HG02642 (cell line): ENCODE measurements around the gene MBOAT2.
A peak's percentile ranks its signal among the peaks of the same experiment; 100 is the strongest.

Experiments used
- ATAC-seq: cut with Tn5 transposase; IDR thresholded peaks from one replicate; pipeline ENCODE4 v1.9.1; 2021; ENCODE audit warnings: mild to moderate bottlenecking; ENCODE audit not compliant: unreplicated experiment, poor library complexity

Gene MBOAT2

GRCh38 chr2:9020267-9020666 is 16.8 kb upstream of the MBOAT2 start:
- no peak for ATAC-seq

DNA sequence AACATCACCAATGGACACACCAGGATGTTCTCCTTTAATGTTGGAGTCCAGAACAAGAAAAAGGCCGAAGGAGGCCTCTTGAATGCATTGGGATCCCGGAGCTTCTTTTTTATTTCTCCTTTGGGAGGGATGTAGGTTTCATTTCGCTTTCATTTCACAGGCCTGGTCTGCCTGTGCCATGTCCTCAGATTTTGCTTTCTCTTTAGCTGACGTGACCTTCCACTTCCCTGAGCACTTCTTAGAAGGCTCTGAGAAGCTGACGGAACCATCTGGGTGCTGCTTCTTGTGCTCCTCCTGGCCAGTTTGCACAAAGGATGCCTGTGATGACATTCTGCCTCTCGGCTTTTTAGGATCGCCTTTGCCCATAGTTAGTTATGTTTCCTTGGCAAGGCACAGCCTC is 15.1 kb upstream of the MBOAT2 start:
- ATAC-seq, result no peak

GRCh38 chr2:9018109-9018508 is 14.6 kb upstream of the MBOAT2 start:
- no peak for ATAC-seq

DNA sequence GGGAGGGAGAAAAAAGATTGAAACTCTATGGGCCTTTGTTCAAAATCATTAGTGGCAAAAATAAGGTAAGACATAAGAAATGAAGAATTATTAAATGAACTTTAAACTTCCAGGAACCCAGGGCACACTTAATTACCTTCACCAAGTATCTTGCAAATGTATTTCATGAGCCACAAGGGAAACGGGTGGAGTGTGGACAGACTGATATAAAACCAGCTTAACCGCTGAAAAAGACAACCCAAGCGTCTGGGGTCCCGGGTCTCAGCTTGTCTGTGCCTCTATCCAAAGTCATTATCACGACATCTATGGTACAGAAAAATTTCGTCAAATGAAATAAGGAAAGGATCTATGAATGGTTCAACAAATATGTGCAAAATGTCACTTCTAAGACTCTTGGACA is 13.9 kb upstream of the MBOAT2 start:
- no peak for ATAC-seq

- ATAC-seq, result no peak
These were observed 12.5 kb upstream of the MBOAT2 start for GRCh38 chr2:9015998-9016397.

DNA sequence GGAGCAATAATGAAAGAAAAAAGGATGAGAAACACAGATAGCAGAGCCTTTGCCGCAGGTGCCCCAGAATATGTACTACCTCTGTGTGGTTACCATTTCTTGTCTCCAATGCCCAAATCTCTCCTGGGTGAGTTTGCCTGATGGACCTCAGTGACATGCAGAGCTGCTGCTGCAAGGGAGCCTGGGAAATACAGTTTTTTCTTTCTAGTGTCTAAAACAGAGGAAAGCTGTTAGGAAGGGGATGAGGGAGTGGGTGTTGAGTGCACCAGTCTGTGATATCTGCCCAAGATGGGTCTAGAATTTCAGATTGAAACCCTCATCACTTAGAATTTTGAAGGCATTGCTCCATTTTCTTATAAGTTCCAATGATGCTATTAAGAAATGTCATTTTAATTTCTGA is 9.9 kb upstream of the MBOAT2 start:
- no peak for ATAC-seq

GRCh38 chr2:9010866-9011265 is 7.4 kb upstream of the MBOAT2 start:
- no peak for ATAC-seq

DNA sequence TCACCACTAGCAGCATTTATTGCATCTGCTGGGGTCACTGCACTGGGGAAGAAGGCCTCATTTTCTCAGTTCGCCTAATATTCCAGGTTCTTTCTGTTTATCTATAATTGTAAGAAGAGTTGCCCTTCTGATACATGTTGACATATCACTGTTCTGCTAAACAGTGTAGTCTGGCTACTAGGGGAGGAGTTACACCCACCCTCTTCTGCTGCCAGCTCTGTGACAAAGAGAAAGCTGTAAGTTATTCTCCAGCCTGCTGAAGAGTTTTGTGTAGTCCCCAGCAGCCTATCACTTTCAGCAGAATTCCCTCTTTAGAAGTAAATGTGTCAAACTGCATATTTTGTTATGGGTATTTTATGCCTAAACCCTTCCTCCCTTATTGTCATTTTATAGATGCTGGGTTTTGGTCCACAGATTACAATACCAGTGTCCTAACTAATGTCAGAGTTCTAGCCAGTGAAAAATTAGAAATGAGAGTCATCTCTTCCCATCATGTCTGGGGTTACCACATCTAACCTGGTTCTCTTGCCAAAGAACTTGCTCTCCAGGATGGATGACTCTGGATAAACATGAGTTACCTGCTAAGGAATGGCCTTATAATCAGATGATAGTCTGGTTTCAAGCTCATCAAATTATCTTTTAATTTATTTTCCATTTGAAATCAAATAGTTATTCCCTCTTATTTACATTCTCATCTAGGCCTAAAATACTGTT is 5.6 kb upstream of the MBOAT2 start:
- ATAC-seq, result no peak

DNA sequence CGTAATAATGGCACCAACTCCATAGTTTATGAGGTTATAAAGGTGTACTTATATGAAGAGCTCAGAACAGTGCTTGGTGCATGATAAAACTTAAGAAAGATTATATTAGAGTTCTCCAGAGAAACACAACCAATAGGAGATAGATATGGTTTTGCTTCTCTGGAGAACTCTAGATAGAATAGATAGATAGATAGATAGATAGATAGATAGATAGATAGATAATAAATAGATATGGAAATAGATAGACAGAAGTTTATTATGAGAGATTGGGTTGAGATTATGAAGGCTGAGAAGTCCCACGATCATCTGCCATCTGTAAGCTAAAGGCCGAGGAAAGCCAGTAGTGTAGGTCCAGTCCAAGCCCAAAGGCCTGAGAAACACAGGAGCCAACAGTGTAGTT is 2.9 kb upstream of the MBOAT2 start:
- ATAC-seq, result no peak

GRCh38 chr2:9004338-9005204 is 1.1 kb upstream of the MBOAT2 start:
- ATAC-seq, result no peak

GRCh38 chr2:9003366-9003615 is 193 bp downstream of the MBOAT2 start:
- no peak for ATAC-seq

DNA sequence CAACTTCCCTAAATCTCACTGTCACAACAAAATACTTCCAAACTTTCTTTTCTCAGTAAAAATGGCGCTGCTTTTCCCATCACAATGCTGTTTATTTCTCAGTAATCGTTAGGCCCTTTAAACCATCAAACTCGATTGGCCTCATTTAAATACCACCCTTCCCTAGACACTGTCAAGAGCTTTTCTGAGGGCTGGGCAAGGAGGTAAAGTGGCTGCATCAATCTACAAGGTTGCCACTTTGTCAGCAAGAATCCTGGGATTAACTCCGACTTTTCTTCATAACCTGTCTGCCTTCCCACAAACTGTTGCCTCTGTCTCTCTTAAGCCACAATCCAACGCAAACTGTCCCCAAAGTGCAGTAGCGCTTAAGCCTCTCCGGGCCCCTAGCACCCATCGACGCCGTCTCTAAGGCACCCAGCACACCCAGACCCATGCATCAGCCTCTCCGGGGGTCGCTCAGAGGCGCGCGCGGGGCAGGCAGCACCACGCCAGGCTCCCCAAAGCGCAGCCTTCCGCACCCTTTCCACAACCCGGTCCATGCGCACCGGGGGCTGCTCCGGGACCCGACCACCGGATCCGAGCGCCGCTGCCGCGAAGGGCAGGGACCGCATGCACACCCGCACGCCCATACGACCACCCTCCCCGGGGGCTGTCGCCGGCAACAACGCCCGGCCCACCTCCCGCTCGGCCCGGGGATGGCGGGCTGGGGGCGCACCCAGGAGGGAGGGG is 683 bp downstream of the MBOAT2 start:
- peak; percentile 6 for ATAC-seq

- ATAC-seq, result no peak
These were observed 1.2 kb downstream of the MBOAT2 start for GRCh38 chr2:9002313-9002636.

GRCh38 chr2:9001778-9002177 is 1.7 kb downstream of the MBOAT2 start:
- no peak for ATAC-seq

GRCh38 chr2:9001229-9001628 is 2.3 kb downstream of the MBOAT2 start:
- no peak for ATAC-seq

GRCh38 chr2:9000442-9000841 is 3.0 kb downstream of the MBOAT2 start:
- ATAC-seq, result no peak

DNA sequence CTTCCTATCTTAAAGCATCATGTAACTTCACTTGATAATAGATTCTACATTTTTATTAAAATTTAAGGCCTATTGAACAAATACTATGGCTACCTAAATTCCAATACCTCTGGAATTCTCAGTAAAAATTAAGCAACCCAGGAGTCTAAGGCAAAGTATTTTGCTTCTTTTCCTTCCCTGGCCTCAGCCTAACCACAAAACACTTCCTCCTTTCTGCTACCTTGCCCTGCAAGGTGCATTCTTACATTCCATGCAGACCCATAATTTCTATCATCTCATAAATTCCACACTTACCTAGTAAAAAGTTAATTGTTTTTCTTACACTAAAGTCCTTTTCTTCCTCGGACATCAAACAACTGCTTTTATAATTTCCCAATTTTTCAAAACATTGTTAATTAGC is 3.7 kb downstream of the MBOAT2 start:
- ATAC-seq, result no peak

DNA sequence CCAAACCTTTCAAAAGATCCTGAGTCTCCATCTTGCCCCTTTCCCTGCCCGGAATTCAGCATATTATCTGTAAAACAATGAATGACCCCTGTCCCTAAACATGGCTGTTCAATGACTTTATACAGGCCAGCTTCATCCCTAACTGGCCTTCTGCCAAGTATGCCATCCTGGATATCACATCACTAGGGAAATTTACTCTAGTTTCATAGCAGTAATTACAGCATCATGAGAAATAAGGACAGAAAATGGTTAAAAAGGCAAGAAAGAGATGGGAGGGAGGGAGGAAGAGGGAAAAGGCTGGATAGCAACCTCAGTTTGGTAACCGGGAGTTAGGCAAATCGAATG is 4.4 kb downstream of the MBOAT2 start:
- no peak for ATAC-seq

GRCh38 chr2:8998418-8999101 is 4.9 kb downstream of the MBOAT2 start:
- ATAC-seq, result no peak

GRCh38 chr2:8997631-8998030 is 5.9 kb downstream of the MBOAT2 start:
- ATAC-seq, result no peak

DNA sequence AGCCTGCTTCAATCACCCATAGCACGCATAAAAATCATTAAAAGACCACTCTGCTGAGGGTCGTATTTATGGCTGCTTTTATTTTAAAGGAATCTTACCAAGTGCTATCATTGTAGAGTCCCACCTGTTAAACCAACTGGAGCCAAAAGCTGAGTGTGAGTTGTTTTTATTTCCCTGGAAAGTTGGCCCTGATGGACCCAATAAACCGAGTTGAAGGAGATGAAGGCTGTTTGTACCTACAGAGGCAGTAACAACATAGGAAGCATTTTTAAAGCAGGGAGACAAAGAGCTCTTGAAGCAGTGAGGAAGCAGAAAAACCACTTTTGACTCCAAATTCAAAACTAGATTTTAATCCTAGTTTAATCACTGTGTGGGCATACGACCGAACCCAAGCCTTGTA is 6.4 kb downstream of the MBOAT2 start:
- no peak for ATAC-seq
